GM18870 (cell line): ENCODE data around the gene CPNE7.

Experiments
- ATAC-seq: cut with Tn5 transposase; IDR thresholded peaks from one replicate; pipeline ENCODE4 v1.9.1; 2021; ENCODE audit warnings: moderate library complexity; ENCODE audit not compliant: unreplicated experiment

CPNE7 gene

GRCh38 chr16:89548344-89549006, 27.1 kb upstream of the CPNE7 start:
- ATAC-seq, result no peak

- no peak for ATAC-seq
Measured at GRCh38 chr16:89549007-89549700, 26.4 kb upstream of the CPNE7 start.

- ATAC-seq, result no peak
Measured at GRCh38 chr16:89550421-89551007, 25.0 kb upstream of the CPNE7 start.

- ATAC-seq, result no peak
Measured at GRCh38 chr16:89552329-89552728, 23.2 kb upstream of the CPNE7 start.

GRCh38 chr16:89552913-89553312, 22.6 kb upstream of the CPNE7 start:
- ATAC-seq, result no peak

GRCh38 chr16:89553733-89554132, 21.8 kb upstream of the CPNE7 start:
- ATAC-seq, result no peak

- no peak for ATAC-seq
Measured at GRCh38 chr16:89554343-89554742, 21.2 kb upstream of the CPNE7 start.

- no peak for ATAC-seq
Measured at GRCh38 chr16:89555265-89555664, 20.3 kb upstream of the CPNE7 start.

- no peak for ATAC-seq
Measured at GRCh38 chr16:89555780-89556179, 19.8 kb upstream of the CPNE7 start.

- no peak for ATAC-seq
Measured at GRCh38 chr16:89556750-89557689, 18.5 kb upstream of the CPNE7 start.

GRCh38 chr16:89557690-89558490, 17.7 kb upstream of the CPNE7 start:
- no peak for ATAC-seq

GRCh38 chr16:89560378-89561141, 15.0 kb upstream of the CPNE7 start, which contains the start of gene RPL13:
RPL13 (plus strand) TSS chr16:89560682; CDS start chr16:89560960, 278 bp downstream.
- peak; percentile 57 for ATAC-seq

GRCh38 chr16:89561142-89561883, 14.2 kb upstream of the CPNE7 start:
- ATAC-seq, result no peak

- ATAC-seq, result no peak
Measured at GRCh38 chr16:89561884-89562599, 13.5 kb upstream of the CPNE7 start.

GRCh38 chr16:89562939-89563338, 12.6 kb upstream of the CPNE7 start:
- no peak for ATAC-seq

GRCh38 chr16:89563639-89564392, 11.7 kb upstream of the CPNE7 start:
- ATAC-seq, result no peak

- ATAC-seq, result no peak
Measured at GRCh38 chr16:89564476-89565255, 10.9 kb upstream of the CPNE7 start.
